VCaP (cell line): ENCODE results near the gene GJA4.

Experiments
- H3K27ac ChIP-seq: fragments of 450-650 bp; 2 replicates; pipeline ENCODE4 v1.5.1; 2017
- TF ChIP-seq, protein P1 (sequence below): fragments of 450-650 bp; conservative IDR thresholded peaks from 2 replicates; pipeline ENCODE4 v1.5.1; 2017; ENCODE audit warnings: mild to moderate bottlenecking, moderate library complexity

Gene GJA4

DNA sequence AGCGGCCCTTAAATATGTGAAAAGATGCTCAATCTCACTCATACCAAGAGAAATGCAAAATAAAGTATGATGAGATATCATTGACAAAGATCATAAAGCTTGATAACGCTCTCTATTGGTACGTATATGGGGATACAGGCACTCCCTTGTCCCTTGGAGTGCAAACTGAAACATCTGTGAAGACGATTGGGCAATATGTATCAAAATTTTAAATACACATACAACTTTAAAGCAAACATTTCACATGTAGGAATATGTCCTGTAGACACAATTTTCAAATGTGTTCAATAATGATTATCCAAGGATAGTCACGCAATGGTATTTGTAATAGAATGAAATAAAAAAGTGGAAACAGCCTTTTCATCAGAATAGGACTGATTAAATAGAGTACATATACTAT, 13.8 kb upstream of the GJA4 start:
- H3K27ac ChIP-seq, result no peak overlapping the region
- TF ChIP-seq, protein P1, sequence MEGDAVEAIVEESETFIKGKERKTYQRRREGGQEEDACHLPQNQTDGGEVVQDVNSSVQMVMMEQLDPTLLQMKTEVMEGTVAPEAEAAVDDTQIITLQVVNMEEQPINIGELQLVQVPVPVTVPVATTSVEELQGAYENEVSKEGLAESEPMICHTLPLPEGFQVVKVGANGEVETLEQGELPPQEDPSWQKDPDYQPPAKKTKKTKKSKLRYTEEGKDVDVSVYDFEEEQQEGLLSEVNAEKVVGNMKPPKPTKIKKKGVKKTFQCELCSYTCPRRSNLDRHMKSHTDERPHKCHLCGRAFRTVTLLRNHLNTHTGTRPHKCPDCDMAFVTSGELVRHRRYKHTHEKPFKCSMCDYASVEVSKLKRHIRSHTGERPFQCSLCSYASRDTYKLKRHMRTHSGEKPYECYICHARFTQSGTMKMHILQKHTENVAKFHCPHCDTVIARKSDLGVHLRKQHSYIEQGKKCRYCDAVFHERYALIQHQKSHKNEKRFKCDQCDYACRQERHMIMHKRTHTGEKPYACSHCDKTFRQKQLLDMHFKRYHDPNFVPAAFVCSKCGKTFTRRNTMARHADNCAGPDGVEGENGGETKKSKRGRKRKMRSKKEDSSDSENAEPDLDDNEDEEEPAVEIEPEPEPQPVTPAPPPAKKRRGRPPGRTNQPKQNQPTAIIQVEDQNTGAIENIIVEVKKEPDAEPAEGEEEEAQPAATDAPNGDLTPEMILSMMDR, result no peak

DNA sequence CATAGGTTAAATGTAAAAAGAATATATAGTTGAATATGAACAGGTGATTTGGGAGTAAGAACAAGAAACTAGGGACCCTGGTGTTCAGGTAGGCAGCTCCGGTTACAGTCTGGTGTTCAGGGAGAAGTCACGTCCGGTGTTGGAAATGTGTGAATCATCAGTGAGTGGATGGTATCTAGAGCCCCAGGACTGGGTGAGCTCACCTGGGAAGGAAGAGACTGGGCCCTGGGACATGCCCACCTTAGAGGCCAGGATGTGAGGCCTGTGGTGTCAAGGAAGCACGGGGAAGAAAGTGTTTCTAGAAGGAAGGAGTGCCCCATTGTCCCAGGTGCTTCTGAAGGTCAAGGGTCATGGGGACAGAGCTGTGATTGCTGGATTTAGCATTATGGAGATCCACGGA, 13.3 kb upstream of the GJA4 start:
- TF ChIP-seq, protein P1, result no peak
- no peak overlapping the region for H3K27ac ChIP-seq

DNA sequence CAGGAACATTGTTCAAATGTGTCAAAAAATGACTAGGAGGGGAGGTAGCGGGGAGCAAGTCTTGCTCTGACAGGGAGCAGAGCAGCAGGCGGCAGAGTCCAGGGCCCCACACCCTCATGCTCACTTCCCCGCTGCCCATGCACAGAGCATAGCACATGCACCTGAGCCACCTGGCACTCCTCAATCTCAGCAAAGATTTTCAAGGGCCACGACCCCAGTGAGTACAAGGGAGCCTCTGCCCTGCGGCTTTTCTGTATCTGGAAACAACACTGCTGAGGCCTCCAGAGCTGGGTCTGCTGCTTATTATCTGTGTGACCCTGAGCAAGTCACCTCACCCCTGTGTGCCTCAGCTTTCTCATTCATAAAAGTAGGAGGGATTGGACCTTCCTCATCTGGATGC, 12.8 kb upstream of the GJA4 start:
- TF ChIP-seq, protein P1, result no peak
- no peak overlapping the region for H3K27ac ChIP-seq

DNA sequence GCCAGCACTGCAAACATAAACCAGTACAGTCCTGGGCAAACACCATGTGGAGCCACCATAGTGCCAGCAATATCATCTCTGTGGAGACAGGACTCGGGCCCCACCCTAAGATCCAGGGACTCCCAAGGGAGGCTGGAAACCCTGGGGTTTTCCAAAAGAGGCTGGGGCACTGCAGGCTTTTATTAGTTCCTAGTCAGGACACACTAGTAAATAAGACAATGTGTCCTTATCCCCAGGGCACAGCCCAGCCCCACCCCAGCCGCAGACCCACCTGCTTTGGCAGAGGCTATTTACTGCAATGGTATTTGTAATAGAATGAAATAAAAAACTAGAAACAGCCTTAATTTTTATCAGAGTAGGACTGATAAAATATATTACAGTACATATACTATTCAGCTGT, 12.3 kb upstream of the GJA4 start:
- H3K27ac ChIP-seq, result no peak overlapping the region
- TF ChIP-seq, protein P1, result no peak

DNA sequence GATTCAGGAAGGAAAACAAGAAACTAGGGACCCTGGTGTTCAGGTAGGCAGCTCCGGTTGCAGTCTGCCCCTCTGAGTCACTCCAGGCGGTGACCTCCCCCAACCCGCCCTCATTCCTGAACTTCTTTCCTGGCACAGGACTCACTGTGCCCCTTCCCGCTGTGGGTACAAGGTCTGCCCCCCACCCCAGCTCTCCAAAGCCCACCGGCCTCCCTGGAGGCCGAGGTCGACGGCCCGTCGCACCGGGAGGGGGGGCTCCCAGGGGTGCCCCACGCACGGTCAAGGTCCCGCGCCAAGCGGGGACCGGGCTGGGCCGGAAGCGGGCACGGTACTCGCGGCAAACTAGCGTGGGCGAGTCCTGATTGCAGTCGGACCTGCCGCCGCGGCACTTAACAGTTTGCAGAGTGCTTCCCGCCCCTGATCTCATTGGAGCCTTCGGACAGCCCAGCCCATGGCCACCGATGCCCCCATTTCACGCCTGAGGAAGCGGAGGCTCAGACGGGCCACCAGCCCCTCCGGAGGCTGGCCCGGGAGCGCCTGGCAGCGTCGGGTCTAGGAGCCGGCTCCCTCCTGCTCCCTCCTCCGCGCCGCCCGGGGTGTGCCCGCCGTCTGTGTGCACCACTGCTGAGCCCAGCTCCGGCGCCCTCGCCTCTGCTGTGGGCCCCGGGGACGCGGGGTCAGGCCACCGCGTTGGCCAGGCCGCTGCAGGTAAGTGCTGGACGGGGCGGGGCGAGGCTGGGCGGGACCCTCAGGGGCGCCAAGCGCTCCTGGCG, 11.5 kb upstream of the GJA4 start, which contains the start of gene GJB3:
Gene GJB3 (plus strand): TSS at position 144 of the 773 bp plus-strand sequence. CDS start 3,549 bp downstream, outside the sequence.
- TF ChIP-seq, protein P1, result no peak
- peak within 1 kb of the TSS; percentile 56; the same call in 1 of the 2 replicates for H3K27ac ChIP-seq

DNA sequence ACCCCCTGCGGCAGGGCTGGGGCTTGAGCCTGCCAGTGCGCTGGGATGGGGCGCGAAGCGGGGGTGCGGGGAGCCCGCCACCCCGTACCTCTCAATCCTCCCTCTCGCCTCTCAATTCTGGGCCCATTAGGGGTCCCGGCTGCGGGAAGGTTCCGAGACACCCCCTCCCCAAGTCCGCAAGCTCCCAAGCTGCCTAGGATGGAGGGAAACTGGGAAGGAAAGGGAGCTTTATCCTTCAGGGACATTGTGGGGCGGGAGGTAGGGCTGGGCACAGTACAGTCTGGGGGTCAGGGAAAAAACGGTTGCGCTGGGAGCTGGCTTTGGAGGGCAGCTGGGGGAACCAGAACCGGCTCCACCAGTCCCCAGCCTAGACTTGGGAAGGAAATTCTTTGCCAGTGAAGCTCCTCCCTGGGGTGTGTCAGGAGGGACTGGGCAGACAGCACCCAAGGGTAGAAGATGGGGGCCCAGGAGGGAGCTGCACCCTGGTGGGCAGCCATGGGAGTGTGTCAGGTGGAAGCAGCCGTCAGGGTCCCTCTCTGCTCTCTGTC, 10.9 kb upstream of the GJA4 start:
- H3K27ac ChIP-seq, result peak overlapping the region; percentile 56; the same call in 1 of the 2 replicates
- TF ChIP-seq, protein P1, result 0 out of 2 replicates have a peak, but pooled peaks have one; percentile 15

DNA sequence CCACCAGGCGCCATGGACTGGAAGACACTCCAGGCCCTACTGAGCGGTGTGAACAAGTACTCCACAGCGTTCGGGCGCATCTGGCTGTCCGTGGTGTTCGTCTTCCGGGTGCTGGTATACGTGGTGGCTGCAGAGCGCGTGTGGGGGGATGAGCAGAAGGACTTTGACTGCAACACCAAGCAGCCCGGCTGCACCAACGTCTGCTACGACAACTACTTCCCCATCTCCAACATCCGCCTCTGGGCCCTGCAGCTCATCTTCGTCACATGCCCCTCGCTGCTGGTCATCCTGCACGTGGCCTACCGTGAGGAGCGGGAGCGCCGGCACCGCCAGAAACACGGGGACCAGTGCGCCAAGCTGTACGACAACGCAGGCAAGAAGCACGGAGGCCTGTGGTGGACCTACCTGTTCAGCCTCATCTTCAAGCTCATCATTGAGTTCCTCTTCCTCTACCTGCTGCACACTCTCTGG, 8.0 kb upstream of the GJA4 start:
- no peak overlapping the region for H3K27ac ChIP-seq
- TF ChIP-seq, protein P1, result no peak
